Tibial nerve (tissue), 4 donors: ENCODE results near the gene DAPK2. TPM values are rescaled to one million over a fixed set of nuclear protein-coding genes. Genes with fewer than 3 reads are reported as not detected.

Experiments used
- DNase-seq, 2 donors: peaks; one replicate each; pipeline ENCODE4 v3.0.0-alpha.2; 2019; ENCODE audit warnings: low spot score in 2 of 2
- H3K27ac ChIP-seq, 4 donors: fragments of 200-600 bp; sonication (generic) in 3 of 4; one replicate each; pipeline ENCODE4 v1.5.1; 2017 to 2019; ENCODE audit warnings: mild to moderate bottlenecking in 1 of 4
- H3K27me3 ChIP-seq, 2 donors: fragments of 200-600 bp; sonication (generic) in 1 of 2; one replicate each; pipeline versions ENCODE4 v1.5.1 to v1.6.0; 2017 to 2019
- H3K36me3 ChIP-seq, 3 donors: fragments of 200-600 bp; sonication (generic); one replicate each; pipeline ENCODE4 v1.5.1; 2018 to 2019
- H3K4me1 ChIP-seq, 4 donors: fragments of 200-600 bp; sonication (generic) in 3 of 4; one replicate each; pipeline ENCODE4 v1.5.1; 2017 to 2019
- H3K4me3 ChIP-seq, 4 donors: fragments of 200-600 bp; sonication (generic) in 3 of 4; one replicate each; pipeline ENCODE4 v1.5.1; 2017 to 2019; ENCODE audit warnings: mild to moderate bottlenecking in 1 of 4, moderate library complexity in 1 of 4
- H3K9me3 ChIP-seq, 4 donors: fragments of 200-600 bp; sonication (generic) in 3 of 4; one replicate each; pipeline ENCODE4 v1.5.1; 2017 to 2019
- CTCF ChIP-seq, 5 experiments: fragments of 200-600 bp in 3 of 5; fragments of 450-650 bp in 2 of 5; sonication (generic) in 3 of 5; IDR thresholded peaks; one replicate each; pipeline ENCODE4 v1.5.1; 2016 to 2019; ENCODE audit warnings: antibody characterized with exemption in 5 of 5, mild to moderate bottlenecking in 3 of 5, moderate library complexity in 2 of 5
- EP300 ChIP-seq, 2 donors: sonication (generic); formaldehyde crosslinking; IDR thresholded peaks; one replicate each; pipeline ENCODE4 v1.6.1; 2017; ENCODE audit warnings: antibody characterized with exemption in 2 of 2, mild to moderate bottlenecking in 1 of 2
- POLR2A ChIP-seq, 2 donors: fragments of 450-650 bp; IDR thresholded peaks; one replicate each; pipeline ENCODE4 v1.6.1; 2017; ENCODE audit warnings: antibody characterized with exemption in 2 of 2, mild to moderate bottlenecking in 2 of 2, moderate library complexity in 2 of 2
- WGBS, 2 donors: methylation state at CpG; one replicate each; pipeline ENCODE4 v1.1.5; 2018; 5-methylcytosine and 5-hydroxymethylcytosine counted together
- total RNA-seq, 4 donors: library from RNA; depleted of rRNA; stranded (reverse); fragments of >200 nt; gene quantifications; one replicate each; pipeline ENCODE4 v1.1.0, GENCODE V29; 2016

Gene DAPK2
- total RNA-seq, 4 donors from 2014 or later: 28.9 to 75.9 (median 56.7) TPM

GRCh38 chr15:63977119-63977518, 69.2 kb downstream of the DAPK2 start:
- WGBS, 2 donors: 80 to 93% methylated on average over 2 of the region's 2 CpGs
- Histone ChIP-seq H3K36me3 (no peaks in the 10 kb centered on the region), H3K4me1 (no peaks in the 10 kb centered on the region), H3K9me3 (no peaks in the 10 kb centered on the region), H3K4me3 (no peak overlapping the region), H3K27ac (no peak overlapping the region), H3K27me3 (no peaks in the 10 kb centered on the region)
- TF ChIP-seq POLR2A (IDR thresholded peaks at IDR 0.05) (no peak), EP300 (IDR thresholded peaks at IDR 0.05) (no peak), CTCF (IDR thresholded peaks at IDR 0.05) (no peak)
- DNase-seq: no peak

GRCh38 chr15:63974021-63974420, 72.3 kb downstream of the DAPK2 start:
- Histone ChIP-seq H3K27me3 (no peaks in the 10 kb centered on the region), H3K4me3 (no peak overlapping the region), H3K36me3 (no peaks in the 10 kb centered on the region), H3K27ac (no peak overlapping the region), H3K9me3 (no peaks in the 10 kb centered on the region), H3K4me1 (peaks cover 0 to 4% (median 0%) of the 10 kb centered on the region in 4 donors)
- no peak for DNase-seq
- no peak for TF ChIP-seq POLR2A (IDR thresholded peaks at IDR 0.05)
- TF ChIP-seq EP300 (IDR thresholded peaks at IDR 0.05): no peak
- TF ChIP-seq CTCF (IDR thresholded peaks at IDR 0.05): no peak

- Histone ChIP-seq H3K9me3 (no peaks in the 10 kb centered on the region), H3K27me3 (no peaks in the 10 kb centered on the region), H3K27ac (no peak overlapping the region), H3K36me3 (no peaks in the 10 kb centered on the region), H3K4me1 (peaks cover 0 to 4% (median 0%) of the 10 kb centered on the region in 4 donors), H3K4me3 (no peak overlapping the region)
- 45 to 47% methylated on average over 2 of the region's 2 CpGs for WGBS, 2 donors
- TF ChIP-seq EP300 (IDR thresholded peaks at IDR 0.05) (no peak), POLR2A (IDR thresholded peaks at IDR 0.05) (no peak), CTCF (IDR thresholded peaks at IDR 0.05) (no peak)
- no peak for DNase-seq
These were observed 72.9 kb downstream of the DAPK2 start for GRCh38 chr15:63973212-63974009.

GRCh38 chr15:63972801-63973200, 73.5 kb downstream of the DAPK2 start:
- no peak for TF ChIP-seq EP300 (IDR thresholded peaks at IDR 0.05)
- Histone ChIP-seq H3K4me1 (peaks cover 0 to 4% (median 0%) of the 10 kb centered on the region in 4 donors), H3K9me3 (no peaks in the 10 kb centered on the region), H3K27me3 (no peaks in the 10 kb centered on the region), H3K4me3 (no peak overlapping the region), H3K27ac (no peak overlapping the region), H3K36me3 (no peaks in the 10 kb centered on the region)
- WGBS, 2 donors: 42 to 47% methylated on average over 1 of the region's 1 CpG
- DNase-seq: no peak

- H3K4me1 ChIP-seq: peaks cover 0 to 4% (median 0%) of the 10 kb centered on the region in 4 donors
- no peak for DNase-seq
- H3K27ac ChIP-seq: peak overlapping the region in 1 of 4 donors; percentile 15
- no peak overlapping the region for H3K4me3 ChIP-seq
- no peak for TF ChIP-seq EP300 (IDR thresholded peaks at IDR 0.05)
- TF ChIP-seq CTCF (IDR thresholded peaks at IDR 0.05): no peak
- no peak for TF ChIP-seq POLR2A (IDR thresholded peaks at IDR 0.05)
- H3K36me3 ChIP-seq: no peaks in the 10 kb centered on the region
- H3K27me3 ChIP-seq: no peaks in the 10 kb centered on the region
- no peaks in the 10 kb centered on the region for H3K9me3 ChIP-seq
- 88 to 95% methylated on average over 1 of the region's 1 CpG for WGBS, 2 donors
These were observed 74.4 kb downstream of the DAPK2 start for GRCh38 chr15:63971904-63972303.
